Measurements from ENCODE around the gene ZXDC.
A peak's percentile ranks its signal among the peaks of the same experiment; 100 is the strongest.

The ZXDC gene

GRCh38 chr3:126434931-126435411, 40.7 kb downstream of the ZXDC start:
- DNase-seq, result no peak

DNA sequence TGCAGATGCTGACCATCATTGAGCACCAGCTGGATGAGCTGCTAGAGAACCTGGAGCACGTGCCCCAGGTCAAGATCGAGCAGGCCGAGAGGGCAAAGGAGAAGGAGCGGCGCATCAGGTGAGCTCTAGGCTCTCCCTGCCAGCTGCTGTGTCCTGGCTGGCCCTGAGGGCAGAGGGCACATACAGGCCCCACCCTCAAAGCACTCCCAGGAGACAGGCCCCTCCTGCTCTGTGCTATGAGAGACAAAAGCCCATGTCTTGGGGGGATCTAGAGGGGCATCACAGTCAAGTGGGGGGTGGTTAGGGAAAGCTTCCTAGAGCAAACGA, 41.5 kb downstream of the ZXDC start:
- no peak for DNase-seq

DNA sequence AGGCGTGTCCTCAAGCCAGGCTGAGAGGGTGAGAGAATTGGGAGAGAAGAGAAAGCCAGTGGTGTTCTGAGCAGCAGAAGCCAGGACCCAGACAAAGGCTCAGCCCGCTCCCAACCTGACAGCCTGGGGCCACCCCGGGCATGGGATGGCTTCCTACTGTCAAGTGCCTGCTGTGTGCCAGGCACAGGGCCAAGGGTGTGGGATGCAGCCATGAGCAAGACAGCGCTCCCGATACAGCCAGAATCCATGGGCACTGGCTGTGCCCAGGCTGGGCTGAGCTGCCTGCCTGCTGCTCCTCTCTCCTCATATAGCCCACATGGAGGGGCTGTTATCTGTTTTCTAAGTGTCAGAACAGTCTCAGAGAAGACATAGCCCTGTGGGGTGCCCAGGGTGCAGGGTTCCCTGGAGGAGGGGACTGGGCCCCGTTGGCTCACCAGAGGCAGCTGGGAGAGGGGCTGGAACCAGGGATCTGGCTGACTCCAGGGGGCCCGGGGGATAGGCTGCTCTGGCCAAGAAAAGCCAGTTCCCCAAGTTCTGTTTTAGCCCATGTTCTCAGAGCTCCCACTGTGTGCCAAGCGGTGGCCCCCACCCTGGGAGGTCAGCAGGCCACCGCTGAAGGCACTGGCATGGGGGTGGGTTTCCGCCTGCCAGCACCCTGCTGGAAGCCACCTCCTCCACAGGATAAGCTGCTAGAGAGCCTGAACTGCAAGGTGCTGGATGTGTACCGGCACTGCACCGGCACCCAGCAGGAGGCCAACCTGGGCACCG, 42.0 kb downstream of the ZXDC start:
- no peak for DNase-seq

DNA sequence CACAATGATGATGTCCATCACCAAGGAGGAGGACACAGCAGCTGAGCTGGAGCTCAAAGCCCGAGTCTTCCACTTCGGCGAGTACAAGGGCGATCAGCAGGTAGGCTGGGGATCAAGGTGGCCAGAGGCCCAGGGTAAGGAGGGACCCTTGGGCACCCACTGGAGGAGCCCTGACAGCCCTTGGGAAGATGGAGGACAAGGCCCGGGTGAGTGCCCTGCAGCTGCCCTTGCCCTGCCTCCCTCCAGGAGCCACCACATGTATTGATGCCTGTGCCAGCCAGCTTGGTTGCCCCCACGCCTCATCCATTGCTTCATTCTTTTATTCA, 42.6 kb downstream of the ZXDC start:
- DNase-seq, result no peak

GRCh38 chr3:126432361-126433104, 43.2 kb downstream of the ZXDC start:
- DNase-seq, result peak; percentile 74

DNA sequence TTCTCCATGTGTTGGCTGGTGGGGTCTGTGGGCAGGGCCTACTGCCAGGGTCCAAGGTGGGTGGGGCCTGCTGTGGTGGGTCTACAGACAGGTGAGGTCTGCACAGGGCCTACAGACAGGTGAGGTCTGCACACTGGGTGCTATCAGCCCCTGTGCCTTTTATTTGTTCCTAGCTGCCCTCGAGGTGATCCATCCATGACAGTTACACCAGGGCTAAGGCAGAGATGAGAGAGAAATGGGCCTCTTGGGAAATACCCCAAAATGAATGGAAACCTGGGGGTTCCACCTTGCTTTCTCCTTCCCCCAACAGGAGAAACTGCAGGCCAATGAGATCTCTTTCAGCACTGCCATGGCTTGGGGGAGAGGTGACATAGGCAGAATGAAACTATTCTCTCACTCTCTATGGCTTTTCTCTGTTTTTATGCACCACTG, 44.6 kb downstream of the ZXDC start:
- no peak for DNase-seq

GRCh38 chr3:126424751-126425150, 50.9 kb downstream of the ZXDC start:
- DNase-seq, result no peak

- no peak for DNase-seq
These were observed 51.5 kb downstream of the ZXDC start for GRCh38 chr3:126424039-126424717.

GRCh38 chr3:126423191-126424038, 52.3 kb downstream of the ZXDC start:
- no peak for DNase-seq

GRCh38 chr3:126422571-126423091, 53.1 kb downstream of the ZXDC start:
- DNase-seq, result no peak

DNA sequence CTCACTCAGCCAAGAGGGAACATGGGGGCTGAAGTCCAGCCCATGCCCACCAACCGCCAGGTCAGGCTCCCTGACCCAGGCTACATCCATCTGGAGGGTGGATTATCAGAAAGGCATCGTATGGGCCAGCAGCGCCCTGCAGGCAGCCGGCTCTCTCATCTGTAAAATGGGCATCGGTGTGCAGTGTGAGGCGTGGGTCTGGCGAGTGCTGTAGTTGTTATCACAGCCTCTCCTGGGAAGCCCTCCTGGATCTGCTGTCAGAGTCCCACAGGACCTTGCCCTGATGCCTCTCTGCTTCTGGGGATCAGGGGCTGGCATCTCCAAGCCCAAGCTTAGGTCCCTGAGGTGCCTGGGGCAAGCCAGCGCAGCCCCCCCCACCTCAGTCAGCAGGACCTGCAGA, 53.6 kb downstream of the ZXDC start:
- no peak for DNase-seq

GRCh38 chr3:126421573-126422119, 54.0 kb downstream of the ZXDC start:
- DNase-seq, result no peak

DNA sequence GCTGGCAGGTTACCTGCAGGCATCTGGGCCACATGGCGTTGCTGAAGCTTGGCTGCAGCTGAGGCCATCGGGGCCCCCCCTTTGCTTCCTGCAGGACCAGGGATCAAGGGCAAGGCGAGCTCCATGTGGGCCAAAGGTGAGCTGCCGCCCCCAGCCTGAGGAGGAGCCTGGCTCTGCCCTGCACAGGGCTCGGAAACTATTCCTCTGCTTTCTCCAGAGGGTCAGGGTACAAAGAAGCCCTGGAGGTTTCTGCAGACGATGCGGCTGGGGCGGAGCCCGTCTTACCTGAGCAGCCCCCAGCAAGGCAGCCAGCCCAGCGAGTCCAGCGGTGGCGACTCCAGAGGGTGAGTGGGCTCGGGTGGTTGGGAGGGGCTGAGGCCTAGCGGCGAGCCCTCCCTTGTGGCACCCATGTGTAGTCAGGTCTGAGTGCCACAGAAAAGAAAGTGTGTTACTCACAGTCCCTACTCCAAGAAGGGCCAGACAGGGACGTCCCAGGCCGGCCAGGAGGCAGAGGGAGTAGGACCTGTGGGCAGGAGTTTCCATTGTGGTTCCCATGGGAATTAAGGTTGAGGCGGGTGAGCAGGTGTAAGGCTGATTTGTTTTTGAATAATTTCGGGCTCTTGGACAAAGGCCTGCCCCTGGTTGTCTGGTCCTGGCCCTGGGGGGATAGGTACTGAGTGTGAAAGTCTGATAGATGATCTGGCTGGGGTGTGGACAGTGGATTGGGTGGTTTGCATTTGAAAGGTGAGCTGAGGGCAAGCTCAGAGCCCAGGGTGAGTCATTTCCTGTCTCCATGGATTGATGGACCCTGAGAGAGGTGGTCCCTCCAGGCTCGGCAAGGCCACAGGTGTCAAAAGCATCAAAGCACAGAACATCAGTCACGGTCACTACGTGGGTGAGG, 55.6 kb downstream of the ZXDC start:
- no peak for DNase-seq

GRCh38 chr3:126419151-126419703, 56.5 kb downstream of the ZXDC start:
- DNase-seq, result no peak

- no peak for DNase-seq
These were observed 57.0 kb downstream of the ZXDC start for GRCh38 chr3:126418661-126419131.

DNA sequence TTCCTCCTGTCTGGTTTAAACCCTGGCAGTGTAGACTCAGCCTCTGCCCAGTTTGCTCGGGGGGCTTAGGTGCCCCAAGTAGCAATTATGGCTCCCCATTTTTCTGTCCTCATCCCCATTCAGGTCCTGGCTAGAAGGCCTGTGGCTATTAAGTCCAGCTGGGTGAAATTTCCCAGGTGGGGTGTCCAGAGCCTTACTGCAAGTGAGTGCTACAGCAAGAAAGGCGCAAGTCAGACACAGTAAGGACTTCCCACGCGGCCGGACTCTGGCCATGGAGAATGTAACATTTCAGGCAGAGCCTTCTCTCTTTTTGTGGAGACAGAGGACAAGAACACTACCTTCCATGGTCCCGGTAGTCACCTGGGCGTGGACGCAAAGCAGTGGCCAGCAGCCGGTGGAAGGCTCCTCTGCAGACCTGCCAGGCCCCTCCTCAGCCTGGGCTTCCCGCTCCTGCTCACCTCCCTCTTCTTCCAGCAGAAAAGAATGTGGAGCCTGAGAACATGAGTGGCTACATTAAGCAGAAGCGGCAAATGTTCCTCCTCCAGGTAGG, 57.6 kb downstream of the ZXDC start:
- no peak for DNase-seq

DNA sequence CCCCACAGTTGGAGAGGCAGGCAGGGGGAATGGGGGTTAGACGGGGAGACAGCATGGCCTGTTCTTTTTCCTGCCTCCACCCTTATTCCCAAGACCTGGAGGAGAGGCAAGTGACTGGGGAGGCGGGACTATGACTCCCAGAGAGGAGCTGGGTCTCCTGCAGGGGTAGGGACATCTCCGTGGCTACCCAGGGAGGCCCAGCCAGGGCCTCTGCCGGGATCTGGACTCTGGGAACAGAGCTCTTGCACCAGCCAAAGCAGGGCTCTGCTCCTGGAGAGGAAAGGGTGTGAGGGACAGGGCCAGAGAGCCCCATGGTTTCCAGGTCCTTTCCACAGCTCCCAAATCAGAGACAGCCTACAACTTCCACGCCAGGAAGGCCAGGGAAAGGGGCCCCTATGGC, 58.2 kb downstream of the ZXDC start:
- no peak for DNase-seq

DNA sequence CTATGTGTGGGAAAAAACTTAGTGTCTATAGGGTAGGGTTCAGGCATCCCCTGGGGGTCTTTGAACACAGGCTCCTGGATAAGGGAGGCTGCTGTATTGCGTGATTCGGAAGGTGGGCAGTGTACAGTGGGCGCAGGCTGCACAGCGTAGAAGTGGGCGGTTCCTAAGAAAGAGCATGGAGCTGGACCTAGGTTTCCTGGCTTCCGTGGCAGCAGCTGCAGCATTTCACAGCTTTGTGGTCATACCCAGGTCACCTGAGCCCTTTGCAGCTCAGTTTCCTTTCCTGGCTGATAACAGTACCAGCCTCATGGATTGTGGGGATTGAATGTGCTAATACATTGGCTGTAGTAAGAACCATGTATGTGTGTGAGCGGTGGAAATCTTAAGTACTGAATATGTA, 58.7 kb downstream of the ZXDC start:
- DNase-seq, result no peak

- no peak for DNase-seq
These were observed 59.8 kb downstream of the ZXDC start for GRCh38 chr3:126415661-126416591.
